Measurements from ENCODE around the gene STPG2. TPM values are rescaled to one million over a fixed set of nuclear protein-coding genes. Genes with fewer than 3 reads are reported as not detected.

STPG2 gene
- total and polyA plus RNA-seq, 2 of the 8 experiments (the other 6 are each of a cell fraction or from before 2014, with no cell fraction given), result 0.03 TPM; not detected in 1

- no peak for TF ChIP-seq RNF2 (IDR thresholded peaks at IDR 0.05; ENCODE audit: borderline replicate concordance, low read depth, low read length, missing control alignments, poor library complexity, severe bottlenecking)
- no peak for TF ChIP-seq PHF8 (conservative IDR thresholded peaks at IDR 0.05; ENCODE audit: low read depth, low read length)
These were observed 145.1 kb downstream of the STPG2 start (continued) for GRCh38 chr4:97998203-97998602.

Measured in H1 (cell line).